Panc1 (cell line): ENCODE measurements around the gene MAD1L1.

Source experiments
- CTCF ChIP-seq: fragments of 450-650 bp; IDR thresholded peaks from 2 replicates; pipeline ENCODE4 v1.5.1; 2017; ENCODE audit warnings: mild to moderate bottlenecking
- POLR2AphosphoS5 ChIP-seq: IDR thresholded peaks from 2 replicates; pipeline ENCODE4 v1.6.1; 2012; ENCODE audit warnings: mild to moderate bottlenecking, low read depth, low read length, moderate library complexity
- REST ChIP-seq, 2 experiments: IDR thresholded peaks; 2 replicates each; pipeline ENCODE4 v1.6.1; 2011 to 2012; ENCODE audit warnings: low read depth in 2 of 2, control low read depth in 1 of 2, low read length in 1 of 2, mild to moderate bottlenecking in 1 of 2, moderate library complexity in 1 of 2; ENCODE audit not compliant: insufficient read depth in 1 of 2
- SIN3A ChIP-seq: IDR thresholded peaks from 2 replicates; pipeline ENCODE4 v1.6.1; 2012; ENCODE audit warnings: low read depth, mild to moderate bottlenecking, low read length, moderate library complexity, borderline replicate concordance; ENCODE audit not compliant: insufficient read depth

- TF ChIP-seq CTCF (no peak), SIN3A (no peak), REST (IDR thresholded peaks at IDR 0.05; ENCODE audit: insufficient read depth in 1 of 2, low read depth in 2 of 2, low read length in 1 of 2) (no peak), POLR2AphosphoS5 (no peak)
These were observed 4.4 kb upstream of the MAD1L1 start for GRCh38 chr7:2237109-2237602.
